Mononuclear cell (primary cell): ENCODE measurements around the gene ZNF276. TPM values are rescaled to one million over a fixed set of nuclear protein-coding genes. Genes with fewer than 3 reads are reported as not detected.

Experiments used
- total RNA-seq: library from RNA; depleted of rRNA; stranded (reverse); fragments of >200 nt; gene quantifications from one replicate; pipeline ENCODE4 v1.2.3, GENCODE V29; 2012

Gene ZNF276
- total RNA-seq, 1 donor = 48.9 TPM

Other genes starting within 250 kb of the ZNF276 start
- gene ANKRD11, start 231.0 kb upstream of the ZNF276 start, total RNA-seq = 110 TPM
- 83.3 TPM for gene SPG7, start 213.1 kb upstream of the ZNF276 start, total RNA-seq
- gene RPL13, start 160.9 kb upstream of the ZNF276 start, total RNA-seq = 5,060 TPM
- gene CPNE7, start 145.8 kb upstream of the ZNF276 start, total RNA-seq = 0.52 TPM
- gene DPEP1, start 107.9 kb upstream of the ZNF276 start, total RNA-seq = not detected
- gene CHMP1A, start 63.8 kb upstream of the ZNF276 start, total RNA-seq = 33.5 TPM
- gene SPATA33, start 63.7 kb upstream of the ZNF276 start, total RNA-seq = 1.3 TPM
- gene CDK10, start 34.8 kb upstream of the ZNF276 start, total RNA-seq = 12.7 TPM
- 10.6 TPM for gene SPATA2L, start 19.8 kb upstream of the ZNF276 start, total RNA-seq
- 5.2 TPM for gene VPS9D1, start 639 bp upstream of the ZNF276 start, total RNA-seq
- gene FANCA, start 95.1 kb downstream of the ZNF276 start, total RNA-seq = 2.9 TPM
- 0.10 TPM for gene SPIRE2, start 106.9 kb downstream of the ZNF276 start, total RNA-seq
- 148 TPM for gene TCF25, start 152.1 kb downstream of the ZNF276 start, total RNA-seq
- gene MC1R, start 197.3 kb downstream of the ZNF276 start, total RNA-seq = 2.7 TPM
- gene TUBB3, start 201.8 kb downstream of the ZNF276 start, total RNA-seq = 0.21 TPM
- 46.9 TPM for gene DEF8, start 227.2 kb downstream of the ZNF276 start, total RNA-seq